Tibial artery (tissue), 4 donors: ENCODE results near the gene ADAMTS2.
A peak's percentile ranks its signal among the peaks of the same experiment; 100 is the strongest.

Source experiments
- DNase-seq, 2 donors: peaks; one replicate each; pipeline ENCODE4 v3.0.0-alpha.2; 2019
- H3K27ac ChIP-seq, 2 donors: fragments of 200-600 bp; sonication (generic) in 1 of 2; 1 replicate in 1 of 2; 2 replicates in 1 of 2; pipeline ENCODE4 v1.5.1; 2018 to 2019; ENCODE audit warnings: mild to moderate bottlenecking in 1 of 2
- H3K27me3 ChIP-seq, 2 donors: fragments of 200-600 bp; sonication (generic) in 1 of 2; one replicate each; pipeline versions ENCODE4 v1.5.1 to v1.6.0; 2016 to 2019
- H3K36me3 ChIP-seq, 3 donors: fragments of 200-600 bp; sonication (generic) in 2 of 3; one replicate each; pipeline ENCODE4 v1.5.1; 2016 to 2019; ENCODE audit warnings: mild to moderate bottlenecking in 2 of 3
- H3K4me1 ChIP-seq, 4 donors: fragments of 200-600 bp; sonication (generic) in 2 of 4; 1 replicate in 3 of 4; 2 replicates in 1 of 4; pipeline ENCODE4 v1.5.1; 2016 to 2019
- H3K4me3 ChIP-seq, 2 donors: fragments of 200-600 bp; sonication (generic) in 1 of 2; 1 replicate in 1 of 2; 2 replicates in 1 of 2; pipeline ENCODE4 v1.5.1; 2018 to 2019; ENCODE audit warnings: mild to moderate bottlenecking in 2 of 2
- H3K9me3 ChIP-seq, 3 donors: fragments of 200-600 bp; sonication (generic) in 1 of 3; one replicate each; pipeline ENCODE4 v1.5.1; 2016 to 2019
- intact Hi-C: fragments of 100-400 bp; cut with DNase I; formaldehyde crosslinking; loops from one replicate; pipeline ENCODE4 v1.15.0; 2023; ENCODE audit warnings: low total_unique reads
- TF ChIP-seq, protein P1 (sequence below), 2 experiments: fragments of 200-600 bp in 1 of 2; fragments of 450-650 bp in 1 of 2; IDR thresholded peaks; one replicate each; pipeline ENCODE4 v1.5.1; 2017 to 2019; ENCODE audit warnings: antibody characterized with exemption in 2 of 2, mild to moderate bottlenecking in 1 of 2, moderate library complexity in 1 of 2

ADAMTS2 gene

DNA sequence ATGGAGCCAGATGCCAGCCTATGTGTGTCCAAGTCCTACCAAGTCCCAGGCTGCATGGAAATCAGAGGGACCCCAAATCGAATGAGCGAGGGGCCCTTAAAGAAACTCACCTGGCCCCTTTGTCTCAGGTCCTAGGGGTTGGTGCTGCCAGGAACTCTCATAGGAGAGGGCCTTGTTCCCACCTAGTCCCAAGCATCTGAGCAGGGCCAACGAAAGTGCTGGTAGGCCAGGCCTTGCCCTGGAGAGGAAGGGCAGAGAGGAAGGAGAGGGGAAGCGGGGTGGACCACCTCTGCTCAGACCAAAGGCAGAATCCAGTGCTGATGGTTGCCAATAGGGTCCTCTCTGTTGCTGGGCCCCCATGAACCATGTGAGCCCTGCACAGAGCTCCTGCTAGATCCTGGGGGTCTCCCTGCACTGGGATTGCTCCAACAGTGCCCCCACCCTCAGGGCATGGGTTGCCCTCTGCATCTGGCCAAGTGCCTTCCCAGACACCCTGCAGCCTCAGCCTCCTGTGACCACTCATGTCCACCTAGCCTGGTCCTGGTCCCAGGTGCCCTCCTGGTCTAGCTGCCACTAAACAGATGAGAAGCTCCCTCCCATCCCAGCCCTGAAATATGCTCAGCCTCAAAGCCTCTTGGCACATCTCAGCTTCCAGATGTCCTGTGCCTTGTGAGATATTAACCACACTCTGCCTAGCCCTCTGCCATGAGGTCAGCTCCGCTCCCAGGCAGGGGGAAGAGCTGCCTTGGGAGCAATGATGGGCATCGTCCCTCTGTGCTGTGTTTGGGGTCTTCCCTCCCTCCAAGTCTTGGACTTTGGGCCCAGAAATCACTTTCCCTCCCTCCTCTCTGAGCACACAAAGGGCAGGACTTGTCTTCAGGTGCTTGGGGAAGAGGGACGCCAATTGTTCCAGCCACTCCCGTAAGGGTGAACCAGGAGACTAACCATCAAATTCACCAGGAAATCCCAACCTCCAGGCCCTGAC, 109.6 kb downstream of the ADAMTS2 start:
- Histone ChIP-seq H3K9me3 (no peaks in the 10 kb centered on the region), H3K36me3 (peaks cover 0 to 9% (median 0%) of the 10 kb centered on the region in 3 donors), H3K27ac (no peak overlapping the region), H3K4me1 (no peaks in the 10 kb centered on the region), H3K27me3 (no peaks in the 10 kb centered on the region), H3K4me3 (no peak overlapping the region)
- DNase-seq, result peak in 1 of 2 donors; percentile 48
- TF ChIP-seq, protein P1, sequence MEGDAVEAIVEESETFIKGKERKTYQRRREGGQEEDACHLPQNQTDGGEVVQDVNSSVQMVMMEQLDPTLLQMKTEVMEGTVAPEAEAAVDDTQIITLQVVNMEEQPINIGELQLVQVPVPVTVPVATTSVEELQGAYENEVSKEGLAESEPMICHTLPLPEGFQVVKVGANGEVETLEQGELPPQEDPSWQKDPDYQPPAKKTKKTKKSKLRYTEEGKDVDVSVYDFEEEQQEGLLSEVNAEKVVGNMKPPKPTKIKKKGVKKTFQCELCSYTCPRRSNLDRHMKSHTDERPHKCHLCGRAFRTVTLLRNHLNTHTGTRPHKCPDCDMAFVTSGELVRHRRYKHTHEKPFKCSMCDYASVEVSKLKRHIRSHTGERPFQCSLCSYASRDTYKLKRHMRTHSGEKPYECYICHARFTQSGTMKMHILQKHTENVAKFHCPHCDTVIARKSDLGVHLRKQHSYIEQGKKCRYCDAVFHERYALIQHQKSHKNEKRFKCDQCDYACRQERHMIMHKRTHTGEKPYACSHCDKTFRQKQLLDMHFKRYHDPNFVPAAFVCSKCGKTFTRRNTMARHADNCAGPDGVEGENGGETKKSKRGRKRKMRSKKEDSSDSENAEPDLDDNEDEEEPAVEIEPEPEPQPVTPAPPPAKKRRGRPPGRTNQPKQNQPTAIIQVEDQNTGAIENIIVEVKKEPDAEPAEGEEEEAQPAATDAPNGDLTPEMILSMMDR (IDR thresholded peaks at IDR 0.05), result no peak
- intact Hi-C loops, result no loop called here

DNA sequence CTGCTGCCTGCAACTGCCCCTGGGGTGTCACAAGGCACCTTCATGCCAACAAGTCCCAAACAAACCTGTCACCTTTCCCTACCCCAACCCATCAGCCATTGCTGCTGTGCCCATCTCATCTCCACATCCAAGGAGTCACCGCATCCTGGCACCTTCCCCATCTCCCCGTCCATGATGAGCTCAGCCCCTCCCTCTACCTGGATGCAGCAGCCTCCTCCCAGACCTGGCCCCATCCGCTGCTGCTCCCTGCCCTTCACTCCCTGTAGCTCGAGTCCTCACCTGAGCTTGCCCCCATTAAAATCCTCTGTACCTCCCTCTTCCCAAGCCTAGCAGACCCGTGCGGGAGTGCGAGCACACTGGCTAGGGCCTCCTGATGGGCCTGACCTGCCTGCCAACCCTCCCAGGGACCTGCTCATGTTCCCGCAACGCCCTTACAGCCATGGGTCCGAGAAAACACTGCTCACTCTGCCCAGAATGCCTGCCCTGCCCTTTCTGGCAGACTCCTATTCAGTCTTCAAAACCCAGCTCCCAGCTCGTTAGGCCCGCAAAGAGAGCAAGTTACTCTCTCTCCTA, 110.6 kb downstream of the ADAMTS2 start:
- Histone ChIP-seq H3K9me3 (no peaks in the 10 kb centered on the region), H3K36me3 (peaks cover 0 to 9% (median 0%) of the 10 kb centered on the region in 3 donors), H3K27ac (no peak overlapping the region), H3K4me1 (no peaks in the 10 kb centered on the region), H3K27me3 (no peaks in the 10 kb centered on the region), H3K4me3 (no peak overlapping the region)
- TF ChIP-seq, protein P1 (IDR thresholded peaks at IDR 0.05), result no peak
- intact Hi-C loops, result no loop called here
- DNase-seq, result peak in 1 of 2 donors; percentile 50

DNA sequence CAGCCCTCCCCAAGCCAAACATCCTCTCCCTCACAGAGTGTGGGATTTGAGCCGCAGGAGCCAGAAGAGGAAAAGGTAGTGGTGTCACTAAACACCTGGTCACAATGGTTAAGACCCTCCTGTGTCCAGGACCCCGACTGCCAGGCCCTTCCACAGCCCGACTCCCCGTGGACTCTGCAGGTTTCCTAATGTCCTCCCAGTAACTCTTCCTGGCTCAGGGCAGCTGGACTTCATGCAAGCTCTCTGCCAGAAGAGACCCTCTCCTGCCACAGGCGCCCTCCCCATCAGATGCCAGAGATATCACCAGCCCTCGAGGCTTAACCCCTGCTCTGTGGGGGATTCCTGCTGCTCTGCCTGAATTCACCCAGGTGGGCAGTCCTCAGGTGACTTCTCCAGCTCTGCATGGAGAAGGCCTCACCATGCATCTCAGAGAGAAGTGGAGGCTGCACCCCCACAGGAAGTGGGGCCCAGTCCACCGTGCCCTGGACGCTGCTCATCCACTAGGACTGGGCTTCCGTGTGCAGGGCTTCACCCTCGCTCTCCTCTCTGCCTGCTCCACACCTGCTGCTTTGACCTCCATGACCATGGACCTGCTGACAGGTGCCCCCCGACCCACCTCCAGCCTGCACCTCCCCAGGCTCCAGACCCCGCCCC, 111.2 kb downstream of the ADAMTS2 start:
- Histone ChIP-seq H3K4me3 (no peak overlapping the region), H3K4me1 (no peaks in the 10 kb centered on the region), H3K27ac (no peak overlapping the region), H3K27me3 (no peaks in the 10 kb centered on the region), H3K9me3 (no peaks in the 10 kb centered on the region), H3K36me3 (peaks cover 0 to 9% (median 0%) of the 10 kb centered on the region in 3 donors)
- intact Hi-C loops, result no loop called here
- TF ChIP-seq, protein P1 (IDR thresholded peaks at IDR 0.05), result no peak
- peak in 1 of 2 donors; percentile 58 for DNase-seq

DNA sequence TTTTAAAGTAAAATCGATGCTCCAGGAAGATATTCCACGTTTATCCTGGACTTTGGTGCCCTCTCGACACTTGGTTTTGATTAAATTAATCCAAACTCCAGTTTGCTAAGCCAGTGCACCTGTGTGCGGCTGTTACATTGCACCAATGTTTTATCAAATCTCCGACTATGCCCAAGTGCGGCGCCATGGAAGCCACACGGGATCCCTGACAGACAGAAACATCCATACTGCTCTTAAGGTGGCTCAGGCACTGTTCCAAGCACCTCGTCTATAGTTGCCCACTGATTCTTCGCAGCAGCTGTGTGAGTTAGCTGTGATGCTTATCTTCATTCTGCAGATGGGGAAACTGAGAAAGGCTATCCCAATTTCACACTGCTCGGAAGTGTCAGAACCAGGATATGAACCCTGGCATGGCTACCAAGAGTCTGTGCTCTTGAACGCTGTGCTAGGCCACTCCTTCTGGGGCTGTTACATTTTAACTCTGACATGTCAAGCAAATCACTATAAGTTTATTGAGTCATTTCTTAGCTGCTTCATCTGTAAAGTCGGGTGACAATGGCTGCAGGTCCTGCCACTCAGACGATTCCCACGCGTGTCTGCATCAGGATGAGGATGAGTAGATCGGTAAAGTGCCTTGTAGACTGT, 113.0 kb downstream of the ADAMTS2 start:
- Histone ChIP-seq H3K36me3 (peaks cover 0 to under 1% (median 0%) of the 10 kb centered on the region in 3 donors), H3K4me3 (no peak overlapping the region), H3K9me3 (no peaks in the 10 kb centered on the region), H3K4me1 (peaks cover 0 to 5% (median 0%) of the 10 kb centered on the region in 4 donors), H3K27me3 (no peaks in the 10 kb centered on the region), H3K27ac (no peak overlapping the region)
- DNase-seq, result peak in 1 of 2 donors; percentile 24
- TF ChIP-seq, protein P1 (IDR thresholded peaks at IDR 0.05), result no peak
- intact Hi-C loops, result no loop called here

DNA sequence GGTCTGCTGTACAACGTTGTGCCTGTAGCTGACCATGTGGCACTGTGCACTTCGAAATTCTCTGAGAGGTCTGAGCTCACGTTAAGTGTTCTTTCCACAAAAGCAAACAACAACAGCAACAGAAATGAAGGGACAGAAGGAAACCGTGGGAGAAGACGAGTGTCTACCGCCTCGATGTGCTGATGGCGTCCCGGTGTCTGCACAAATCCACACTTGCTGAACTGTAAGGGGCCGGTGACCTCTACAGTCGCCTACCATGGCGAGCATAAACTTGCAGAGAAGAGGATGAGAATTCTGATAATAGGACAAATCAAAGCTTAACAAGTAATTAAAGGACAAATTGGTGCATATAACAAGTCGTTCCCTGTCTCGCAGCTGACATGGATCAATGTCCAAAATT, 114.0 kb downstream of the ADAMTS2 start:
- Histone ChIP-seq H3K27ac (no peak overlapping the region), H3K4me1 (peaks cover 0 to 5% (median 0%) of the 10 kb centered on the region in 4 donors), H3K36me3 (no peaks in the 10 kb centered on the region), H3K9me3 (no peaks in the 10 kb centered on the region), H3K4me3 (no peak overlapping the region), H3K27me3 (no peaks in the 10 kb centered on the region)
- DNase-seq, result peak in 1 of 2 donors; percentile 28
- TF ChIP-seq, protein P1 (IDR thresholded peaks at IDR 0.05), result no peak
- intact Hi-C loops, result no loop called here
